CD4-positive, alpha-beta T cell (primary cell): ENCODE measurements around the gene CDKN2A. TPM values are rescaled to one million over a fixed set of nuclear protein-coding genes. Genes with fewer than 3 reads are reported as not detected.
"Not testable (repeated sequence)": the region's sequence is repeated elsewhere in the genome, so short reads cannot be mapped to it uniquely, and the experiment has no call there.

Experiments used
- ATAC-seq: fragments of 200-7000 bp; cut with Tn5 transposase; one replicate; pipeline ENCODE4 v1.10.0; 2022; ENCODE audit warnings: mild to moderate bottlenecking; ENCODE audit not compliant: poor library complexity
- CTCF ChIA-PET: fragments of 350-600 bp; sonication (Branson Sonifier 250); formaldehyde crosslinking; loops from one replicate; lab custom pipeline; 2021; ENCODE audit warnings: antibody characterized with exemption, inconsistent platforms; lab: Charles Lee
- POLR2A ChIA-PET: fragments of 350-600 bp; sonication (Branson Sonifier 250); formaldehyde crosslinking; loops from one replicate; lab custom pipeline; 2021; ENCODE audit warnings: antibody characterized with exemption, inconsistent platforms; lab: Charles Lee
- DNase-seq, 14 experiments: peaks; one replicate each; pipeline ENCODE4 v3.0.0-alpha.2; 2013 to 2020; ENCODE audit warnings: mixed read lengths in 2 of 14
- H3K27ac ChIP-seq, 2 donors: one replicate each; pipeline versions ENCODE4 v1.5.1 to v1.7.0; 2013; ENCODE audit warnings: low read length in 2 of 2, low read depth in 1 of 2, mild to moderate bottlenecking in 1 of 2
- H3K27me3 ChIP-seq, 2 experiments: 1 replicate in 1 of 2; 2 replicates in 1 of 2; pipeline versions ENCODE4 v1.6.1 to v1.7.0; 2013; ENCODE audit warnings: low read length in 2 of 2, control low read depth in 1 of 2, mild to moderate bottlenecking in 1 of 2, moderate library complexity in 1 of 2; ENCODE audit not compliant: insufficient read depth in 2 of 2, control insufficient read depth in 1 of 2
- H3K36me3 ChIP-seq: one replicate; pipeline ENCODE4 v1.6.1; 2013; ENCODE audit warnings: low read length, control low read depth; ENCODE audit not compliant: insufficient read depth
- H3K4me1 ChIP-seq: one replicate; pipeline ENCODE4 v1.6.1; 2013; ENCODE audit warnings: low read length, control low read depth; ENCODE audit not compliant: insufficient read depth
- H3K4me3 ChIP-seq: one replicate; pipeline ENCODE4 v1.5.1; 2013; ENCODE audit warnings: mild to moderate bottlenecking, low read length, moderate library complexity
- H3K9me3 ChIP-seq, 2 experiments: 1 replicate in 1 of 2; 2 replicates in 1 of 2; pipeline versions ENCODE4 v1.6.1 to v1.7.0; 2013; ENCODE audit warnings: low read length in 2 of 2, mild to moderate bottlenecking in 2 of 2, control low read depth in 1 of 2, moderate library complexity in 1 of 2; ENCODE audit not compliant: control insufficient read depth in 1 of 2, insufficient read depth in 1 of 2
- H3K27ac Mint-ChIP-seq: one replicate; pipeline ENCODE4 v1.8.0; 2020; ENCODE audit warnings: mixed read lengths
- H3K27me3 Mint-ChIP-seq: one replicate; pipeline ENCODE4 v1.8.0; 2021; ENCODE audit warnings: mixed read lengths
- H3K36me3 Mint-ChIP-seq: one replicate; pipeline ENCODE4 v1.8.0; 2021; ENCODE audit warnings: low read depth, mixed read lengths
- H3K4me1 Mint-ChIP-seq: one replicate; pipeline ENCODE4 v1.8.0; 2021; ENCODE audit warnings: low read depth, mixed read lengths
- H3K4me3 Mint-ChIP-seq: one replicate; pipeline ENCODE4 v1.8.0; 2020; ENCODE audit warnings: mild to moderate bottlenecking, mixed read lengths
- H3K9me3 Mint-ChIP-seq: one replicate; pipeline ENCODE4 v1.8.0; 2020; ENCODE audit warnings: mixed read lengths
- CTCF ChIP-seq: fragments of 200-600 bp; IDR thresholded peaks from one replicate; pipeline ENCODE4 v1.8.0; 2022; ENCODE audit warnings: antibody characterized with exemption, mild to moderate bottlenecking
- intact Hi-C, 2 experiments: fragments of 100-400 bp; cut with DNase I in 1 of 2; cut with micrococcal nuclease in 1 of 2; formaldehyde crosslinking; loops; one replicate each; pipeline versions ENCODE4 v1.15.1 to v1.9.0; 2023 to 2025; cut with DNase I, micrococcal nuclease
- total RNA-seq, 174 experiments: library from RNA in 2 of 174; stranded (reverse) in 2 of 174; gene quantifications; one replicate each; pipeline ENCODE4 v1.2.3 and lab custom pipeline; 2021 to 2026

Gene CDKN2A
- total RNA-seq, 2 experiments from 2014 or later: 0.71 to 0.89 TPM

- Histone ChIP-seq H3K4me3 (no peak overlapping the region), H3K4me1 (peaks cover 20% of the 10 kb centered on the region), H3K36me3 (no peaks in the 10 kb centered on the region), H3K27ac (no peak overlapping the region), H3K9me3 (peaks cover 10 to 20% of the 10 kb centered on the region in 2 experiments), H3K27me3 (peaks cover 33 to 48% of the 10 kb centered on the region in 2 experiments)
- H3K4me1 Mint-ChIP-seq: peaks cover 19% of the 10 kb centered on the region
- DNase-seq: no peak
- H3K27me3 Mint-ChIP-seq: peaks cover 71% of the 10 kb centered on the region
- H3K36me3 Mint-ChIP-seq: no peaks in the 10 kb centered on the region
- no peak overlapping the region for H3K4me3 Mint-ChIP-seq
- peaks cover 7% of the 10 kb centered on the region for H3K9me3 Mint-ChIP-seq
- H3K27ac Mint-ChIP-seq: no peak overlapping the region
- intact Hi-C loops: no loop called here
- POLR2A ChIA-PET: interaction anchor here (0.6 kb wide), 1 partner anchor 24 kb away, joined by 3 read pairs; no protein-coding TSS in a partner anchor
- no peak for TF ChIP-seq CTCF
- no peak for ATAC-seq
- CTCF ChIA-PET: interaction anchor here (1.3 kb wide), 1 partner anchor 47 kb away, joined by 6 read pairs; the partner anchor contains the start of gene CDKN2B
Measured at GRCh38 chr9:21961569-21961968, 32.6 kb downstream of the CDKN2A start.

- H3K9me3 ChIP-seq, H3K27ac Mint-ChIP-seq, H3K36me3 Mint-ChIP-seq, intact Hi-C loops, H3K4me1 ChIP-seq, H3K4me3 ChIP-seq, ATAC-seq, CTCF ChIA-PET, H3K36me3 ChIP-seq, POLR2A ChIA-PET, DNase-seq, H3K9me3 Mint-ChIP-seq, H3K4me1 Mint-ChIP-seq, H3K27ac ChIP-seq, H3K4me3 Mint-ChIP-seq: not testable (repeated sequence)
- H3K27me3 ChIP-seq: peaks cover 12 to 26% of the 10 kb centered on the region in 2 experiments
- peaks cover 54% of the 10 kb centered on the region for H3K27me3 Mint-ChIP-seq
Measured at GRCh38 chr9:21959268-21959667, 34.9 kb downstream of the CDKN2A start.

- no peak for DNase-seq
- Mint-ChIP-seq H3K27ac (no peak overlapping the region), H3K4me3 (no peak overlapping the region), H3K9me3 (peaks cover 7% of the 10 kb centered on the region), H3K4me1 (no peaks in the 10 kb centered on the region), H3K27me3 (peaks cover 49% of the 10 kb centered on the region), H3K36me3 (no peaks in the 10 kb centered on the region)
- peaks cover 12 to 21% of the 10 kb centered on the region in 2 experiments for H3K27me3 ChIP-seq
- intact Hi-C loops: no loop called here
- CTCF ChIA-PET: no interaction called here
- no peak for TF ChIP-seq CTCF
- H3K27ac ChIP-seq: no peak overlapping the region
- POLR2A ChIA-PET: no interaction called here
- H3K9me3 ChIP-seq: peaks cover 0 to 6% of the 10 kb centered on the region in 2 experiments
- no peaks in the 10 kb centered on the region for H3K4me1 ChIP-seq
- no peaks in the 10 kb centered on the region for H3K36me3 ChIP-seq
- H3K4me3 ChIP-seq: no peak overlapping the region
- ATAC-seq: no peak
Measured at GRCh38 chr9:21958833-21959232, 35.4 kb downstream of the CDKN2A start.

GRCh38 chr9:21945606-21946005 lies 48.6 kb downstream of the CDKN2A start:
- H3K4me3 Mint-ChIP-seq: no peak overlapping the region
- ATAC-seq (no peak), DNase-seq (no peak)
- no peaks in the 10 kb centered on the region for H3K4me1 ChIP-seq
- no peaks in the 10 kb centered on the region for H3K36me3 ChIP-seq
- no peak overlapping the region for H3K4me3 ChIP-seq
- ChIA-PET POLR2A (no interaction called here), CTCF (no interaction called here)
- peaks cover 3 to 5% of the 10 kb centered on the region in 2 experiments for H3K27me3 ChIP-seq
- no peaks in the 10 kb centered on the region for H3K9me3 Mint-ChIP-seq
- TF ChIP-seq CTCF: no peak
- no peak overlapping the region for H3K27ac Mint-ChIP-seq
- H3K27me3 Mint-ChIP-seq: peaks cover 24% of the 10 kb centered on the region
- intact Hi-C loops: no loop called here
- no peaks in the 10 kb centered on the region for H3K36me3 Mint-ChIP-seq
- H3K4me1 Mint-ChIP-seq: no peaks in the 10 kb centered on the region
- peaks cover 0 to 10% of the 10 kb centered on the region in 2 experiments for H3K9me3 ChIP-seq
- no peak overlapping the region for H3K27ac ChIP-seq
